SK-N-SH (cell line): ENCODE data around the gene WDR83.

Experiments
- CTCF ChIP-seq: fragments of 200-600 bp; sonication (generic); IDR thresholded peaks from 2 replicates; pipeline ENCODE4 v1.6.1; 2017; ENCODE audit warnings: antibody characterized with exemption, mild to moderate bottlenecking, moderate library complexity
- EZH2phosphoT487 ChIP-seq: fragments of 200-600 bp; sonication (generic); IDR thresholded peaks from 2 replicates; pipeline ENCODE4 v1.6.1; 2017; ENCODE audit warnings: low read depth, mixed run types, mild to moderate bottlenecking, antibody characterized with exemption, moderate library complexity, borderline replicate concordance
- FOXM1 ChIP-seq: IDR thresholded peaks from 2 replicates; pipeline ENCODE4 v1.4.0; 2012; ENCODE audit warnings: low read depth, mild to moderate bottlenecking
- MXI1 ChIP-seq: IDR thresholded peaks from 2 replicates; pipeline ENCODE4 v1.6.1; 2012; ENCODE audit warnings: mild to moderate bottlenecking, low read depth, low read length, improper control_type of control experiment
- NFIC ChIP-seq: IDR thresholded peaks from 2 replicates; pipeline ENCODE4 v1.4.0; 2012; ENCODE audit warnings: borderline replicate concordance
- POLR2AphosphoS5 ChIP-seq: IDR thresholded peaks from 2 replicates; pipeline ENCODE4 v1.6.1; 2012; ENCODE audit warnings: low read depth, low read length
- RCOR1 ChIP-seq: fragments of 150-350 bp; IDR thresholded peaks from 2 replicates; pipeline ENCODE4 v1.6.1; 2017; ENCODE audit warnings: antibody characterized with exemption, low read length
- SIN3A ChIP-seq: IDR thresholded peaks from 2 replicates; pipeline ENCODE4 v1.6.1; 2012; ENCODE audit warnings: low read depth, mild to moderate bottlenecking, low read length, moderate library complexity, borderline replicate concordance

- no peak for TF ChIP-seq CTCF
- TF ChIP-seq SIN3A, result no peak
- no peak for TF ChIP-seq RCOR1
- no peak for TF ChIP-seq MXI1
- no peak for TF ChIP-seq EZH2phosphoT487
- no peak for TF ChIP-seq POLR2AphosphoS5
- no peak for TF ChIP-seq NFIC
- TF ChIP-seq FOXM1, result no peak
Observed at GRCh38 chr19:12641456-12641855, 25.2 kb upstream of the WDR83 start.
